ENCODE measurements around the gene MCTP1.

DNA sequence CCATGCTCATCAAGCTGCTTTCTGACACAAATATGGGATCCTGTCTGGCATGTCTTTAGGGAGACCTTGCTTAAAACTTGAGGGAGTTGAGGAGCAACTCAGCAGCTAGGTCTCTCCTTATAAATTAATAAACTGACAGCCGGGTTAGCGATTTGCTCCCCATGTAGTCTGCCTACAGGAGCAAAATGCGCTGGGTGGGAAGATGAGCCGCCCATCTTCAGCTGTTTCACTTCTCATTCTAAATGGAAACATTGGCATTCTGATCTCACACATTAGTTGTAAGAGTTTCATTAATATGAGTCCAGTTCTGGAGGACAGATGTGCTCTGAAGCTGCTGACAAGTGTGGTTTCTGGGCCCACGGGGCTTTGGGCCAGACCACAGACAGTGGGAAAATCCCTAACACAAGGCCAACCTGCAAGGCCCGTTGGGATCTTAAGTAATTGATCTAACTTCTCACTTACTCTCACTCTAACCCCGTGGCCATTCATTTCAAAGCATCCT is 197.0 kb downstream of the MCTP1 start:
- TF ChIP-seq, protein P1, sequence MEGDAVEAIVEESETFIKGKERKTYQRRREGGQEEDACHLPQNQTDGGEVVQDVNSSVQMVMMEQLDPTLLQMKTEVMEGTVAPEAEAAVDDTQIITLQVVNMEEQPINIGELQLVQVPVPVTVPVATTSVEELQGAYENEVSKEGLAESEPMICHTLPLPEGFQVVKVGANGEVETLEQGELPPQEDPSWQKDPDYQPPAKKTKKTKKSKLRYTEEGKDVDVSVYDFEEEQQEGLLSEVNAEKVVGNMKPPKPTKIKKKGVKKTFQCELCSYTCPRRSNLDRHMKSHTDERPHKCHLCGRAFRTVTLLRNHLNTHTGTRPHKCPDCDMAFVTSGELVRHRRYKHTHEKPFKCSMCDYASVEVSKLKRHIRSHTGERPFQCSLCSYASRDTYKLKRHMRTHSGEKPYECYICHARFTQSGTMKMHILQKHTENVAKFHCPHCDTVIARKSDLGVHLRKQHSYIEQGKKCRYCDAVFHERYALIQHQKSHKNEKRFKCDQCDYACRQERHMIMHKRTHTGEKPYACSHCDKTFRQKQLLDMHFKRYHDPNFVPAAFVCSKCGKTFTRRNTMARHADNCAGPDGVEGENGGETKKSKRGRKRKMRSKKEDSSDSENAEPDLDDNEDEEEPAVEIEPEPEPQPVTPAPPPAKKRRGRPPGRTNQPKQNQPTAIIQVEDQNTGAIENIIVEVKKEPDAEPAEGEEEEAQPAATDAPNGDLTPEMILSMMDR (IDR thresholded peaks at IDR 0.05): no peak
- no peak for TF ChIP-seq POLR2A (IDR thresholded peaks at IDR 0.05)
